ENCODE data around the gene MSLN.

DNA sequence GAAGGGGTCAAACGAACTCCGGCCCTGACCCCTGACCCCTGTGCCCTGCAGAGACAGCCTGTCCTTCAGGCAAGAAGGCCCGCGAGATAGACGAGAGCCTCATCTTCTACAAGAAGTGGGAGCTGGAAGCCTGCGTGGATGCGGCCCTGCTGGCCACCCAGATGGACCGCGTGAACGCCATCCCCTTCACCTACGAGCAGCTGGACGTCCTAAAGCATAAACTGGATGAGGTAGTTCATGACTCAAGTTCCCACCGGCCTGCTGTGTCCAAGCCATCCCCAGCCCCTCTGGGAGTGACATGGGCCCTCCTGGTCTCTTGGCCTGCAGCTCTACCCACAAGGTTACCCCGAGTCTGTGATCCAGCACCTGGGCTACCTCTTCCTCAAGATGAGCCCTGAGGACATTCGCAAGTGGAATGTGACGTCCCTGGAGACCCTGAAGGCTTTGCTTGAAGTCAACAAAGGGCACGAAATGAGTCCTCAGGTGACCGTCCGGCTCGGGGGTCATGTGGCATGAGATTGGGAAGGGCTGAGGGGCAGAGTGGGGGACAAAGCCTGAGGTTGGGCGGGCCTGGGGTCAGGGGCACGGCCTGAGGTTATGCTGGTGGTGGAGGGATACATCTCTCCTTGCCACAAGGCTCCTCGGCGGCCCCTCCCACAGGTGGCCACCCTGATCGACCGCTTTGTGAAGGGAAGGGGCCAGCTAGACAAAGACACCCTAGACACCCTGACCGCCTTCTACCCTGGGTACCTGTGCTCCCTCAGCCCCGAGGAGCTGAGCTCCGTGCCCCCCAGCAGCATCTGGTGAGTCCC, 5.7 kb downstream of the MSLN start:
- TF ChIP-seq, protein P1, sequence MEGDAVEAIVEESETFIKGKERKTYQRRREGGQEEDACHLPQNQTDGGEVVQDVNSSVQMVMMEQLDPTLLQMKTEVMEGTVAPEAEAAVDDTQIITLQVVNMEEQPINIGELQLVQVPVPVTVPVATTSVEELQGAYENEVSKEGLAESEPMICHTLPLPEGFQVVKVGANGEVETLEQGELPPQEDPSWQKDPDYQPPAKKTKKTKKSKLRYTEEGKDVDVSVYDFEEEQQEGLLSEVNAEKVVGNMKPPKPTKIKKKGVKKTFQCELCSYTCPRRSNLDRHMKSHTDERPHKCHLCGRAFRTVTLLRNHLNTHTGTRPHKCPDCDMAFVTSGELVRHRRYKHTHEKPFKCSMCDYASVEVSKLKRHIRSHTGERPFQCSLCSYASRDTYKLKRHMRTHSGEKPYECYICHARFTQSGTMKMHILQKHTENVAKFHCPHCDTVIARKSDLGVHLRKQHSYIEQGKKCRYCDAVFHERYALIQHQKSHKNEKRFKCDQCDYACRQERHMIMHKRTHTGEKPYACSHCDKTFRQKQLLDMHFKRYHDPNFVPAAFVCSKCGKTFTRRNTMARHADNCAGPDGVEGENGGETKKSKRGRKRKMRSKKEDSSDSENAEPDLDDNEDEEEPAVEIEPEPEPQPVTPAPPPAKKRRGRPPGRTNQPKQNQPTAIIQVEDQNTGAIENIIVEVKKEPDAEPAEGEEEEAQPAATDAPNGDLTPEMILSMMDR (optimal IDR thresholded peaks at IDR 0.05 in 1 of 3, IDR thresholded peaks at IDR 0.05 in 1 of 3, conservative IDR thresholded peaks at IDR 0.05 in 1 of 3; ENCODE audit: extremely low read depth in 1 of 3, insufficient read depth in 2 of 3, low read length in 3 of 3), result no peak
- TF ChIP-seq EZH2 (IDR thresholded peaks at IDR 0.05; ENCODE audit: low read length), result no peak
